ENCODE measurements around the gene MCC.

MCC gene

DNA sequence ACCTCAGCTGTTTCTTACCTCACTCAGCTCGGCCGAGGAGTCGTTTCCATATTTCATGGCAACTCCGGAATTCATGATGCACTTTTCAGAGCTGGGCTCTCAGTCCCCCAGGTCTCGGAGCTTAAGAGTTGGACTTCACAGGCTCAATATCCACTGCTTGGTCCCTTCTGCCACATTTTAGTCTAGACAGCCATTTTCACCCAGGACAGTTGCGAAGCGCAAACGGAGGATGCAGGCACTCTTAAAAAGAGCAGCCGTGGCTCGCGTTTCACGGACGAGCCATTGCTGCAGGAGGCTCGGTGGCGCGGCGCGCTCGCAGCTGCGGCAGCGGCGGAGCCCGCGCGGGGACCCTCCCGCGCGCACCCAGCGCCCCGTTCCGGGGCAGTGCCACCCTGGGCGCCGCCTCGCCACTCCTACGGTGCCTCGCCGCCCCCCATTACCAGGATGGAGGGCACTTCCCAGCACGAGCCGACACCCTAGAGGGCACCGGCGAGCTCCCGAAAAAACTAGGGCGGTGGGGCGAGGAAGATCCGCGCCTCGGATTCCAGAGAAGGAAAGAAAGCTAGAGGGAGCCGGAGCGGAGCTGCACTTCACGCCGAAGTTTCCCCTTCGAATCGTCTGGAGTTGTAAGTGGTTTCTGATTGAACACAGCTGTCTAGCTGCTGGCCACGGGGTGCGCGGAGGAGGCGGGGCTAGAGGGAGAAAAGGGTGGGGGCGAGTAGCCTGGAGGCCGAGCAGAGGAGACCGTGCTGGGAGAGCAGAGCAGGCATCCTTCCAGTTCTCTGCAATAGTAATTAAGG is 193.7 kb downstream of the MCC start (continued):
- peak; percentile 29; the same call in 1 of the 2 replicates for TF ChIP-seq REST (tag by site-specific recombination; IDR thresholded peaks at IDR 0.05)
- no peak for TF ChIP-seq ZNF624 (tag by site-specific recombination; IDR thresholded peaks at IDR 0.05)
- TF ChIP-seq ZNF830 (tag by site-specific recombination; IDR thresholded peaks at IDR 0.05; ENCODE audit: low read depth), result no peak
- TF ChIP-seq ZNF354C (tag by site-specific recombination; IDR thresholded peaks at IDR 0.05; ENCODE audit: borderline replicate concordance, low read depth), result no peak
- TF ChIP-seq ZNF561 (tag by site-specific recombination; IDR thresholded peaks at IDR 0.05; ENCODE audit: borderline replicate concordance), result peak; percentile 58; the same call in 1 of the 2 replicates
- no peak for TF ChIP-seq OVOL3 (tag by site-specific recombination; IDR thresholded peaks at IDR 0.05)
- peak; percentile 70 for TF ChIP-seq ZNF2 (tag by site-specific recombination; IDR thresholded peaks at IDR 0.05)
- TF ChIP-seq RBAK (tag by site-specific recombination; IDR thresholded peaks at IDR 0.05), result no peak
- no peak for TF ChIP-seq KLF16 (tag by site-specific recombination; IDR thresholded peaks at IDR 0.05)
- TF ChIP-seq ZEB2 (tag by site-specific recombination; IDR thresholded peaks at IDR 0.05), result peak; percentile 57; the same call in 1 of the 2 replicates
- TF ChIP-seq YY1 (tag by site-specific recombination; IDR thresholded peaks at IDR 0.05), result peak; percentile 36; the same call in 1 of the 2 replicates
- peak; percentile 42 for TF ChIP-seq KLF1 (tag by site-specific recombination; IDR thresholded peaks at IDR 0.05)
- peak; percentile 72; the same call in 1 of the 2 replicates for TF ChIP-seq PATZ1 (tag by site-specific recombination; IDR thresholded peaks at IDR 0.05)
- TF ChIP-seq, protein P1, sequence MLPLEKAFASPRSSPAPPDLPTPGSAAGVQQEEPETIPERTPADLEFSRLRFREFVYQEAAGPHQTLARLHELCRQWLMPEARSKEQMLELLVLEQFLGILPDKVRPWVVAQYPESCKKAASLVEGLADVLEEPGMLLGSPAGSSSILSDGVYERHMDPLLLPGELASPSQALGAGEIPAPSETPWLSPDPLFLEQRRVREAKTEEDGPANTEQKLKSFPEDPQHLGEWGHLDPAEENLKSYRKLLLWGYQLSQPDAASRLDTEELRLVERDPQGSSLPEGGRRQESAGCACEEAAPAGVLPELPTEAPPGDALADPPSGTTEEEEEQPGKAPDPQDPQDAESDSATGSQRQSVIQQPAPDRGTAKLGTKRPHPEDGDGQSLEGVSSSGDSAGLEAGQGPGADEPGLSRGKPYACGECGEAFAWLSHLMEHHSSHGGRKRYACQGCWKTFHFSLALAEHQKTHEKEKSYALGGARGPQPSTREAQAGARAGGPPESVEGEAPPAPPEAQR (tag by site-specific recombination; IDR thresholded peaks at IDR 0.05), result no peak

DNA sequence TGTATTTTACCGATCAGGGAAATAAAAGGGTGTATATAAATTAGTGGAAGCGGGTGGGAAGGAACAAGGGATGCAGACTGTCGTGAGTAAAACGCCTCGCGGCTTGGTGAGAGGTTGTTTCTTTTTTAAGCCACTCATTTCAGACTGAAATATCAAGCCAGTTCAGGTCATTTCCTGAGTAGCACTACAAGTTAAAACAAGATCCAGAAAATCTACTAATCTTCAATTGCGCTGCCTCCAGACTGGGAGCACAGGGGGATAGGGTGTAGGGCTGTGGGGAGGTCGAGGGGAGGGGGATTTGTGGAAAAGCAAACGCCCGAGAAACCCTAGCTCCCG is 194.3 kb downstream of the MCC start:
- Histone ChIP-seq H3K9me3 (ENCODE audit: control insufficient read depth, insufficient read depth, low read depth, low read length) (no peaks in the 10 kb centered on the region), H3K27ac (ENCODE audit: extremely low read depth, low read depth, low read length) (peak overlapping the region; percentile 94), H3K4me3 (ENCODE audit: low read depth, low read length) (peak overlapping the region; percentile 79), H3K4me1 (ENCODE audit: control insufficient read depth, insufficient read depth, low read length) (peaks cover 17% of the 10 kb centered on the region), H3K36me3 (ENCODE audit: control insufficient read depth in 2 of 2, insufficient read depth in 1 of 2, low read length in 2 of 2) (no peaks in the 10 kb centered on the region)
- CTCF ChIA-PET, result interaction anchor here (0.9 to 1.1 kb wide), 3 partner anchors 120 to 298 kb away, joined by 3 to 4 read pairs (median 4); no protein-coding TSS in a partner anchor
- POLR2A ChIA-PET, result interaction anchor here (1.2 to 2.9 kb wide), 6 partner anchors 25 to 318 kb away, joined by 3 to 8 read pairs (median 4); partner anchors contain the start of gene DCP2
- TF ChIP-seq MEIS1 (CRISPR knock-in tag; IDR thresholded peaks at IDR 0.05; ENCODE audit: borderline replicate concordance), result no peak
- no peak for TF ChIP-seq ZNF354C (tag by site-specific recombination; IDR thresholded peaks at IDR 0.05; ENCODE audit: borderline replicate concordance, low read depth)
